GM18511 (cell line): Measurements from ENCODE around the gene FTCD.
A peak's percentile ranks its signal among the peaks of the same experiment; 100 is the strongest.
"Not testable (repeated sequence)": the region's sequence is repeated elsewhere in the genome, so short reads cannot be mapped to it uniquely, and the experiment has no call there.

Experiments
- ATAC-seq: cut with Tn5 transposase; IDR thresholded peaks from one replicate; pipeline ENCODE4 v1.9.1; 2021; ENCODE audit warnings: mild to moderate bottlenecking, moderate library complexity; ENCODE audit not compliant: unreplicated experiment

Gene FTCD

DNA sequence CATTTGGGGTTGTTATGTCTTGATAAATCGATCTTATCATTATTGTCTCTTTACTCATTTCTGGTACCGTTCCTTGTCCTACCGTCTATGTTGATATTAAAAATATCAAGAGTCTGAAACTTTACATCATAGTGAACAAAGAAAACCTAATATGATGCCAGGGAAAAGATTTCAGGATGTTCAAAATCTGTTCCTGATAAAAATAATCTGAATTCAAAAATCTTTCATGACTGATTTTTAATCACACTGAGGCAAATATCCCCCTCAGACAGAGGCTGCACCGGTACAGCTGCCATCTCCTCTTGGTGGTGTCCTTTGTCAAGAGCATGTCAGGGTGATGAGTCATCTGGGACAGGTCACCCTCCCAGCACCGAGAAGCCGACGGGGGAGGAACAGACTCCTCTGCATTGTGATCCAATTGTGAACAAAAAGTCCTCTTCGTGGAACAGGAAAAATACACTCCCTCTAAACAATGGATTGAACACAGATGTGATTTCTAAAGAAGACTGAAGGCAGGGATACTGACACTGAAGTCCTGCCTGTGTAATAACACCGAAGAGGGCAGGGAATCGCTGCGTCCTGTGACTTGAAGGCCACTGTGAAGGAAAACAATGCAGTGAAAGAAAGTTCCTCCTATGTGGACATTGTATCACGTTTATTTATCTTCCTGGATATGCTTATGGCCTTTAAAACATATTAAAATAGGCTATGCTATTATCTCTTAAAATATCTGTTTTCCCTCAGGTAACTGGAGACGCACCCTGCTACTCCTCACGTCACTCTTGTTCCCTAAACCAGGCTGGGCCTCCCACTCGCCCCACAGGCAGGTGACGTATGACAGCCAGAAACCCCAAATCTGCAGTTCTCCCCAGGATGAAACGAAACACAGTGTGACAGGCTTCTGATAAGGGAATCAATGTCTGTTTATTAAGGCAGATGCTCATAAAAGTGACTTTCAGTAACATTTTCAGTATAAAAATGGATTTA, 33.1 kb upstream of the FTCD start:
- no peak for ATAC-seq

DNA sequence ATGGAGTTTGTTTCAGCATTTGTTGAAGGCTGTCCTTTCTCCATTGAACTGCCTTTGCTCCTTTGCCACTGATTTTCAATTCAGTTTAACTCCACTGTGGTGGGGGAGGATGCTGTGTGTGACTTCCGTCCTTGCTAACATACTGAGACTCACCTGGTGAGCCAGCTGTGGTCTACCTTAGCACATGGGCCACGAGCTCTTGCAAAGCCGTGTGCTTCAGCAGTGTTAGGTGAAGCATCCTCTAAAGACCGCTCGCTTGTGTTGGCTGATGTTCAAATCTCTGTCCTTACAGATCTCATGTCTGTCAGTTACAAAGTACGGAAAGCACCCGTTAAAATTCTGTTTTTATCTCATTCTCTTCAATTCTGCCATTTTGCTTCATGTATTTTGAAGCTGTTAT, 32.4 kb upstream of the FTCD start:
- ATAC-seq, result no peak

DNA sequence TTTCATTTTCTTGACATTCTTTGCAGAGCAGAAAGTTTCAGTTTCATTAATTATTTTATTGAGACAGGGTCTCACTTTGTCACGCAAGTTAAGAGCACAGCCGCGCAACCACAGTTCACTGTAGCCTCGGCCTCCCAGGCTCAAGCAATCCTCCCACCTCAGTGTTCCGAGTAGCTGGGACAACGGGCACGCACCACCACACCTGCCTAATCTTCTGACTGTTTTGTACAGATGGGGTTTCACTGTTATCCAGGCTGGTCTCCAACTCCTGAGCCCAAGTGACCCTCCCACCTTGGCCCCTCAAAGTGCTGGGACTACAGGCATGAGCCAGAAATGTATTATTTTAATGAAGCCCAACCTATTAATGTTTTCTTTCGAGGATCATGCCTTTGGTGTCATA, 31.9 kb upstream of the FTCD start:
- ATAC-seq, result no peak

DNA sequence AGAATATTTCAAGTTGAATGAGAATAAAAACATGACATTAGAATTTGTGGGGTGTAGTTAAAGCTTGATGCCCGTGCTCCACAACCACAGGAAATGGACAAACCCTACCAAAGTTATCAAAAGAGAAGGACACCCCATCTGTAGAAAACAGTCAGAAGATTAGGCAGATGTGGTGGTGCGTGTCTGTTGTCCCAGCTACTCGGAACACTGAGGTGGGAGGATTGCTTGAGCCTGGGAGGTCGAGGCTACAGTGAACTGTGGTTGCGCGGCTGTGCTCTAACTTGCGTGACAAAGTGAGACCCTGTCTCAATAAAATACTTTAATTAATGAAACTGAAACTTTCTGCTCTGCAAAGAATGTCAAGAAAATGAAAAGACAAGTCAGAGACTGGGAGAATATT, 30.3 kb upstream of the FTCD start:
- no peak for ATAC-seq

DNA sequence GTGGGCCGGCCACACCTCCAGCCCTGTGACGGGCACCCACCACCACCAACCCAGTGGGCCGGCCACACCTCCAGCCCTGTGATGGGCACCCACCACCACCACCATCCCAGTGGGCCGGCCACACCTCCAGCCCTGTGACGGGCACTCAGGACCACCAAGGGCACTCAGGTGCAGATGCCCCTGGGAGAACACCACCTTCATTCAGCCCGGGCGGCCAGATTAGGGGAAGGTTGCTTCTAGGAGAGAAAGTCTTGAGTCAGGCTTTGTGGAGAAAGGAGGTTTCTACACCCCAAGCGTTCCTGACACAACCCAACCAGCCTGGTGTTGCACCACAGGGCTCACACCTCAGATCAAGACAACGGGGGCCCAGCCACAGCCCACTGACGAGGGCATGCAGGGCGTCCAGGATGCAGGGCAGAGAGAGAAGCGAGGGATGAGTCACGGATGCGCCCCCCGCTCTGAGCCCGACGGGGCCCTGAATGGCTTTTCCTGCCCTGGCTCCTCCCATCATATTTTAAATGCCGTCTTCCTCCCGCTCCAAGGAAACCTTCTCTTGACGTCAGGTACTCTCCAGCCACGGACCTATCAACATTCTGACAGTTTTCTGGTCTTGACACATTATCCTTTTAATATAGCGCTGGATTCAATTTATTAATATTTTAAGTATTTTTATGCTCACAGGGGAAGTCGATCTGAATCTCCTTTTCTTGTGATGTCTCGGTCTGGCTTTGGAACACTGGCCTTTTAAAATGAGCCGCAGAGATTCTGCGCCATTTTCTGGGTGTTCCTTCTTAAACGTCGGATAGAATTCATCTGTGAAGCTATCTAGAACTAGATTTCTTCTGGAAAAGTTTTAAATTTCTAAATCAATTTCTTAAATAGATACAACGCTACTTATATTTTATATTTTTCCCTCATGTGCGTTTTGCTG, 29.5 kb upstream of the FTCD start:
- peak; percentile 82 for ATAC-seq

DNA sequence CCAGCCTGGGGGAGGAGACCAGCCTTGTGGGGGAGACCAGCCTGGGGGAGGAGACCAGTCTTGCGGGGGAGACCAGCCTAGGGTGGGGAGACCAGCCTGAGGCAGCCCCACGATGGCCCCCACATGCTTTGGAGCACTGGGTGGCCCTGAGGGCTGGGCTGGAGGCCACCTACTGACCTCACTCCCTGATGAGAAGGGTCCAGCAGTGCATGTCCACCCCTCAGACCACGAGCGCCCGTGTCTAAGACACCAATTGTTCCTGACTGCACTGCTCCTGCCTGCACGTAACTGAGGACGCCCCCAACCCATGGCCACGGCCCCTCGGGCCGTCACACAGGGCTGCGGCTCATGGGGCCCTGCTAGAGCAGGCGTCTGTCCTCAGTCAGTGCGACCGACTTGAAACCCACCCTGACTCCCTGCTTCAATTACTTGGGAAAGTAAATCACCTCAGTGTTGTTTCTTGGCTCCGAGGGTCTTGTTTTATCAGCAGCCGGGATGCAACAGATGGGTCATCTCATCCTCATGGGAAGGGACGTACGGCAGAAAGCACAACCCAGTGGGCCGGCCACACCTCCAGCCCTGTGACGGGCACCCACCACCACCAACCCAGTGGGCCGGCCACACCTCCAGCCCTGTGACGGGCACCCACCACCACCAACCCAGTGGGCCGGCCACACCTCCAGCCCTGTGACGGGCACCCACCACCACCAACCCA, 28.7 kb upstream of the FTCD start, which contains the start of gene SPATC1L:
Gene SPATC1L (minus strand): TSS at position 550 of the 715 bp plus-strand sequence. CDS start 1,643 bp downstream, outside the sequence.
- peak; percentile 65 for ATAC-seq

DNA sequence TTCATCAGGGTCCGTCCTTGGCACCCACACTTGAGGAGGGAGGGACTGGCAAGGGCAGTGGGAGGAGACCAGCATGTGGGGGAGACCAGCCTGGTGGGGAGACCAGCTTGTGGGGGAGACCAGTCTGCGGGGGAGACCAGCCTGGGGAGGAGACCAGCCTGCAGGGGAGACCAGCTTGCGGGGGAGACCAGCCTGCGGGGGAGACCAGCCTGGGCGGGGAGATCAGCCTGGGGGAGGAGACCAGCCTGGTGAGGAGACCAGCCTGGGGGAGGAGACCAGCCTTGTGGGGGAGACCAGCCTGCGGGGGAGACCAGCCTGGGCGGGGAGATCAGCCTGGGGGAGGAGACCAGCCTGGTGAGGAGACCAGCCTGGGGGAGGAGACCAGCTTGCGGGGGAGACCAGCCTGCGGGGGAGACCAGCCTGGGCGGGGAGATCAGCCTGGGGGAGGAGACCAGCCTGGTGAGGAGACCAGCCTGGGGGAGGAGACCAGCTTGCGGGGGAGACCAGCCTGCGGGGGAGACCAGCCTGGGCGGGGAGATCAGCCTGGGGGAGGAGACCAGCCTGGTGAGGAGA, 28.0 kb upstream of the FTCD start:
- not testable (repeated sequence) for ATAC-seq

DNA sequence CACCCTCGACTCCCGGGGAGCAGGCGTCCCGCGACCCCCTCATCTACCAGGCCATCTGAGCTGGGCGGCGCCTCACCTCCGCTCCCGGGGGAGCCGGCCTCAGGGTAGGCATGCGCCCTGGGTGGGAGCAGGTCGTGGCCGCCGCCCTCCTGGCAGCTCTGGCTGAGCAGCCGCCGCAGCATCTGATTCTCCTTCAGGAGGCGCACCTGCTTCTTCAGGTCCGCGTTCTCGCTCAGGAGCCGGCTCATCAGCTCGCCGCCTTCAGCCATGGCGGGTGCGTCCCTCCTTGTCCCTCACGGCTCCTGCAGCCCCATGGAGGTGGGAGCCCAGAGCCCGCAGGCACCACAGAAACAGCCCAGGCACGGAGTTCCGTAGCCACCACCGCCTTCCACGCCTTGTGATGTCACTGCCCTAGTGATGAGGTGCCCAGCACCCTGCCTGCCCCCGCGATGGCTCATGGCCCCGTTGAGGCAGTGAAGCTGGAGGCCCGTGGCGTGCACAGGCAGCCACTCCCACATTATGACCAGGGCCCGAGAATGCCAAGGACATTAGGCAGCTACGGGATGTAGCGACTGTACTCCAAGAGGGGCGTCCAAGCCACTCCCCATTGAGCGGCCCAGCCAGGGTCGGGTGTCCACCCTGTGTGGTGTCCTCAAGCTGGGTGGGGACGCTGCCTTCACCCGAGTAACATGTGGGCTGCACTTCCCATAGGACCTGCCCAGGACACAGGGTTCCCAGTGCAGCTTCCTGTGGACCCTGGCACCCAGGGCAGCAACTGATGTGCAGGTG, 27.4 kb upstream of the FTCD start:
- no peak for ATAC-seq

DNA sequence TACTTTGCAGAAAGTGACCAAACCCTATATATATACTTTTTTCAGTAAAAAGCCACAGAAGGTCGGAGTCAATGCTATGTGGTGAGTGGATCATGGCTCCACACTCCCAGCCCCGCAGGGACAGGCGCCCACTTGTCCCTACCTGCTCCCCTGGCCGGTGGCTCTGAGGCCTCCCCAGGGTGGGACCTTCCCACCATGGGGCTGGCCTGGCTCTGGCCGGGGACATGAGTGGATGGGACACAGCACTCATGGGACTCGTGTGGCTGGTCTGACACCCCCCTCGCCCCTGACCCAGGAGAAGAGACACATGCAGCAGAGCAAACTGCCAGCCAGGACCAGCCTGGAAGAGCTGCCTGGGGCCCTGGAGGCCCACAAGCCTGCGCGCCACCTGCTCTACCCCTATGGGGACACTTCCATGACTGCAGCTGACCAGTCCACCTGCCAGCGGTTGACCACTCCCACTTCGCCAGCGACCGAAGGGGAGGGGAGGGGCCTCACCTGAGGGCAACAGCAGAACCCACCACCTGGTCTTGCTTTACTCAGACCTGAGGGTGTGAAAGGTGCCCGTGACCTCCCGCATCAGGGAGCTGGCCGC, 26.7 kb upstream of the FTCD start:
- ATAC-seq, result no peak

DNA sequence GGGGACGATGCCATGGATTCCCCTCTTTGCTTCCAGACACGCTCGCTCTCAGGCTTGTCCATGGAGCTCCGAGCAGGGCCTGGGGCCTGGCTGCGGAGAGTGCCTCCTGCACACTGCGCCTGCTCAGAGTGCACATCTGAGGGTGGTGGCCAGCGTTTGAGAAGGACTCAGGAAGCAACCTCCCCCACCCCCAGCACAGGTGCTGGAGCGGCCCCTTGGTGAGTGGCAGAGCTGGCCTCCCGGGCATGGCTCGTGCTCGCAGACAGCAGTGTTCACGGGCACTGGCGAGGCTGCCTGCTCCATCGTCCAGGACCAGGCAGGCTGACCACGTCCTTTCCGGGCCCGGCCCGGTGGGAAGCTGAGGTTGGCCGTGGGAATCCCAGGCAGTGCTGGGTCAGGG, 26.1 kb upstream of the FTCD start:
- ATAC-seq, result no peak

DNA sequence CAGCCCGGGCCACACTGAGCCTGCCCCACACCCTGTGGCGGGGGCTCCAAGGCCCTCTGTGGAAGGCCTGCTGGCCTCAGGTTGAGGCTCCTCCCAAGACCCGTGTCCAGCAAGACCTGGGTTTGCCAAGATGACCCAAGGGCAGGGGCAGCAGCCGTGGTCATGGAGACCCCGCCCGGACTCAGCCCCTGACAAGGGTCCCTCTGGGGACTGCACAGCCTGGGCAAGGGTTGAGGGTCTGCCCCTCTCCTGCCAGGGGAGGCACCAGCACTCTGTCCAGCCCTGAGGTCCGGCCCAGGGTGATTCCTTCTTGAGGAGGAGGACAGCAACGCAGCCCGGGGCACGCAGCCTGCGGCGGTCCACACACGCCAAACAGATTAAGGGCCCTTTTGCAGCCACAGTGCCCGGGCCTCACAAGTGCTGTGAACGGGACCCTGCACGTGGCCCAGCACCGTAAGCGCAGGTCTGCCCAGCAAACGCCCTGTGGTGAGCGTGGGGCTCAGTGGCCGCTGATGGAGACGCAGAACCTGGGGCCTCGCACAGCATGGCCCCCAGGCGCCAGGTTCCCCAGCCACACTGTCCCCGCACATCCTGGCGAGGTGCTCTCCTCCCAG, 25.5 kb upstream of the FTCD start:
- ATAC-seq, result no peak

DNA sequence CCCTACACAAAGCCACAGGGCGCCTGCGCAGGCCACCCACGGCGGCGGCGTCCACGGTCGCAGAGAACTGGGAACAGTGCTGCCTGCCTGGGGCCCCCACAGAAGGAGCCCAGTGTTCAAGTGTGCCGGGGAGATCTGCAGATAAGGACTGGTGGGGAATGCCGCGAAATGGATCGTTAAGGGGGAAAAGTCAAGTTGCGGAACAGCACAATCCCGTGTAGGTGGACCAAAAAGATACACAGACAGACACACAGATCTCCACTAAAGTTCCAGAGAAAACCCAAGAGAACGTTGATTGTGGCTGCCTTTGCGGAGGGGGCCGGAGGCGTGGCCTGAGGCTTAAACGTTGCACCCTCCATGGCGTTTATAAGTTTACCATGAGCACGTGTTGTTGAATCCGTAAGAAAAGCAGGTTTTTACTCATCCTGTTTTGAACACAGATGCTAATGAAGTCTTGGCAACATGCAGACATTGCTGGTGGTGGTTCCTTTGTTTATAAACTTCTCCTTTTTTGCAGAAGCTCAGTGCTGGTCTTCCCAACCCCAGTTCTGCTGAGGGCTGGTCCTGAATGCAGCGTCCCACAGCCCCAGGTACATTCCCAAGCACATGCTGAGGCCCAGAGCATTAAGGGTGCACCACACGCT, 24.8 kb upstream of the FTCD start:
- no peak for ATAC-seq

DNA sequence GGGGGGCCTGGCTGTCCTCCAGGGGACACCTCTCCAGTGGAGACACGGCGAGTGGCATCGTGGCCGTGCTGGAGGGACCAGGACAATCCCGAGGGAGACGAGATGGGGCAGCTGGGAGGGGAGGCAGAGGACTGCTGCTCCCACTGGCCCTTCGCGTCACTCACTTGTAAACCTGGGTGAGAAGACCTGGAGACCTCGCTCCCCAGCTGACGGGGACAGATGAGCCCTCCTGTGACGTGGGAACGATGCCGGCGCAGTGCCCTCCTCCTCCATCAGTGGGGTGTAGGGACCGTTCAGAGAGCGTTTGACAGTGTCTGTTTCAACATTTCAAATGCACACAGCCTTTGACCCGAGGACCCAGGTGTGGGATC, 24.3 kb upstream of the FTCD start:
- no peak for ATAC-seq

DNA sequence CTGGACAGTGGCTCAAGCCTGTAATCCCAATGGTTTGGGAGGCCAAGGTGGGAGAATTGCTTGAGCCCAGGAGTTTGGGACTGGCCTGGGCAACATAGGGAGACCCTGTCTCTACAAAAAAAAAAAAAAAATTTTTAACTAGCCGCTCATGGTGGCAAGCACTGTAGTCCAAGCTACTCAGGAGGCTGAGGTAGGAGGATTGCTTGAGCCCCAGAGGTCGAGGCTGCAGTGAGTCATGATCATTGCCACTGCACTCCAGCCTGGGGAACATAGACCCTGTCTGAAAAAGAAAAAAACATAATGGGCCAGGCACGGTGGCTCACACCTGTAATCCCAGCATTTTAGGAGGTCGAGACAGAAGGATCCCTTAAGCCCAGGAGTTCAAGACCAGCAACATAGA, 23.6 kb upstream of the FTCD start:
- ATAC-seq, result no peak

DNA sequence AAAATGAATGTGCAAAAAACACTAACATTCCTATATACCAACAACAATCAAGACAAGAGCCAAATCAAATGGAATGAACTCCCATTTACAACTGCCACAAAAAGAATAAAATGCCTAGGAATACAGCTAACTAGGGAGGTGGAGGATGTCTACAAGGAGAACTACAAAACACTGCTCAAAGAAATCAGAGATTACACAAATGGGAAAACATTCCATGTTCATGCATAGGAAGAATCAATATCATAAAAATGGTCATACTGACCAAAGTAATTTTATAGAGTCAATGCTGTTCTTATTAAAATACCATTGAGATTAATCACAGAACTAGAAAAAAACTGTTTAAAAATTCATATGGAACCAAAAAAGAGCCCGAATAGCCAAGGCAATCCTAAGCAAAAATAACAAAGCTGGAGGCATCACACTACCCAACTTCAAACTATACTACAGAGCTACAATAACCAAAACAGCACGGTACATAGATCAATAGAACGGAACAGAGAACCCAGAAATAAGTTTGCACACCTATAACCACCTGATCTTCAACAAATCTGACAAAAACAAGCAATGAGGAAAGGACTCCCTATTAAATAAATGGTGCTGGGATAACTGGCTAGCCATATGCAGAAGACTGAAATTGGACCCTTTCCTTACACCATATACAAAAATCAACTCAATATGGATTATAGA, 21.2 kb upstream of the FTCD start:
- ATAC-seq, result not testable (repeated sequence)

DNA sequence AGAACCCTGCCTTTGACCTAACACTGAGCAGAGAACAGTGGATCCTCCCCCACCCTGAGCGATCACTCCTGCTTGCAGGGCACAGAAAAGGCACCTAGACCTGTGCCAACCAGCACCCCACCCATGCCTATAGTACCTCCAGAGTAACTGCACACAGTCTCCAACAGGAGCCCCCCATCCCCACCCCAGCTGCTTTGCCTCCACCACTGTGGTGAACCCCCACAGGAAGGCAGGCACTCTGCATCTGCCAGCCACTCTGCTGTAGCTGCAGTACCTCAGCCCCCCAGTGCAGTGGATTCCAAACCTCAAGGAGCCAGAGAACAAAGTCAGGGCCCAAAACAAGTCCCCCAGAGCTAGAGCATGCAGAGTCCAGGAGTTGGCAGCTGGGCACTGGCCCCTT, 18.2 kb upstream of the FTCD start:
- no peak for ATAC-seq

DNA sequence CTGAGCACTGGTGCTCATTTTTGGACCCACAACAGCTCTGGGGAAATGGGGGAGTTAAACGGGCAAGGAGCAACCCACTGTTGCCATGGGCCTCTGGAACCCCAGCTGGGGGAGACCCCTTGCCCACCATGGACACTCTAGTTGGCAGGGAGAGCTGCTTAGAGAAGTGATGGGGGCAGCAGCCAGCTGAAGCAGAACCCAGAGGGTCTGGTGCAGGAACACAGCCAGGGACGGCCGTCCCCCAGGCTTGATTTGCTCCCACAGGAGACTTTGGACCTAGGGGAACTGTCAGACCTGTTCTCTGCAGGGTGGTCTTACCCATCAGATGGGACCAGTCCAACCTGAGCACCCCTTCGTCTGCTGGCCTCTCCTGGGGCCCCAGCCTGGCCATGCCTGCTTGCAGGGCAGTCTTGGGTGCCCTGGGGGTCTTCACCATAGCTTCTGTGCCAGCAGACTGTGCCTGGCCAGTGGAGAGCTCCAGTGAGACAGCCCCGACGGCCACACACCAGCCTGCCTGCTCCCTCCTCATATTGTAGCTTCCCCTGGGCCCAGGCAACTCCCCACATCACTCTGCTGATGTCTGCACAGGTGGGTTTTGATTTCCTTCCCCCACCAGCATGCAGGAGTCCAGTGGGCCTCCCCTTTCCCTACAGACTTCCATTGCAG, 17.6 kb upstream of the FTCD start:
- no peak for ATAC-seq
